ENCODE results near the gene TLL2. TPM values are rescaled to one million over a fixed set of nuclear protein-coding genes. Genes with fewer than 3 reads are reported as not detected.

Gene TLL2
- total RNA-seq, 2 donors from 2014 or later, result not detected

GRCh38 chr10:96497391-96497790 is 16.3 kb downstream of the TLL2 start:
- H3K27me3 ChIP-seq (replicated peaks; ENCODE audit: insufficient read depth), result no peaks in the 10 kb centered on the region
- TF ChIP-seq CTCF (IDR thresholded peaks at IDR 0.05), result no peak
- DNase-seq (ENCODE audit: low spot score), result no peak

GRCh38 chr10:96496281-96496925 is 17.3 kb downstream of the TLL2 start:
- DNase-seq (ENCODE audit: low spot score) (no peak), ATAC-seq (ENCODE audit: insufficient number of reproducible peaks, low FRiP score, low read depth) (no peak)
- TF ChIP-seq CTCF (IDR thresholded peaks at IDR 0.05), result no peak
- H3K4me3 ChIP-seq, result no peak overlapping the region
- H3K4me1 ChIP-seq (ENCODE audit: control insufficient read depth in 1 of 2, low read depth in 2 of 2), result no peaks in the 10 kb centered on the region
- H3K27me3 ChIP-seq (replicated peaks; ENCODE audit: insufficient read depth), result no peaks in the 10 kb centered on the region
- no peak overlapping the region for H3K27ac ChIP-seq
- H3K9me3 ChIP-seq, result no peaks in the 10 kb centered on the region
- no peaks in the 10 kb centered on the region for H3K36me3 ChIP-seq

More at GRCh38 chr10:96497391-96497790, 16.3 kb downstream of the TLL2 start:
- Histone ChIP-seq H3K27ac (no peak overlapping the region), H3K36me3 (no peaks in the 10 kb centered on the region), H3K4me1 (ENCODE audit: control insufficient read depth in 1 of 2, low read depth in 2 of 2) (no peaks in the 10 kb centered on the region), H3K4me3 (no peak overlapping the region), H3K9me3 (no peaks in the 10 kb centered on the region)
- no peak for ATAC-seq (ENCODE audit: insufficient number of reproducible peaks, low FRiP score, low read depth)

GRCh38 chr10:96495544-96495943 is 18.2 kb downstream of the TLL2 start:
- H3K9me3 ChIP-seq, result no peaks in the 10 kb centered on the region
- no peak for TF ChIP-seq CTCF (IDR thresholded peaks at IDR 0.05)
- H3K36me3 ChIP-seq, result no peaks in the 10 kb centered on the region
- ATAC-seq (ENCODE audit: insufficient number of reproducible peaks, low FRiP score, low read depth) (no peak), DNase-seq (ENCODE audit: low spot score) (no peak)
- H3K27ac ChIP-seq, result no peak overlapping the region
- H3K4me3 ChIP-seq, result no peak overlapping the region
- H3K27me3 ChIP-seq (replicated peaks; ENCODE audit: insufficient read depth), result no peaks in the 10 kb centered on the region
- H3K4me1 ChIP-seq (ENCODE audit: control insufficient read depth in 1 of 2, low read depth in 2 of 2), result no peaks in the 10 kb centered on the region

GRCh38 chr10:96494694-96495093 is 19.0 kb downstream of the TLL2 start:
- no peak for DNase-seq (ENCODE audit: low spot score)
- H3K27ac ChIP-seq, result no peak overlapping the region
- H3K4me1 ChIP-seq (ENCODE audit: control insufficient read depth in 1 of 2, low read depth in 2 of 2), result no peaks in the 10 kb centered on the region
- no peaks in the 10 kb centered on the region for H3K9me3 ChIP-seq
- no peak for ATAC-seq (ENCODE audit: insufficient number of reproducible peaks, low FRiP score, low read depth)
- no peak overlapping the region for H3K4me3 ChIP-seq
- H3K27me3 ChIP-seq (replicated peaks; ENCODE audit: insufficient read depth), result no peaks in the 10 kb centered on the region
- no peaks in the 10 kb centered on the region for H3K36me3 ChIP-seq
- TF ChIP-seq CTCF (IDR thresholded peaks at IDR 0.05), result no peak

- H3K36me3 ChIP-seq, result no peaks in the 10 kb centered on the region
- no peak overlapping the region for H3K27ac ChIP-seq
- no peak for DNase-seq (ENCODE audit: low spot score)
- H3K27me3 ChIP-seq (replicated peaks; ENCODE audit: insufficient read depth), result no peaks in the 10 kb centered on the region
- no peak for ATAC-seq (ENCODE audit: insufficient number of reproducible peaks, low FRiP score, low read depth)
- no peaks in the 10 kb centered on the region for H3K4me1 ChIP-seq (ENCODE audit: control insufficient read depth in 1 of 2, low read depth in 2 of 2)
- H3K9me3 ChIP-seq, result no peaks in the 10 kb centered on the region
- H3K4me3 ChIP-seq, result no peak overlapping the region
- no peak for TF ChIP-seq CTCF (IDR thresholded peaks at IDR 0.05)
Observed at GRCh38 chr10:96493871-96494525, 19.7 kb downstream of the TLL2 start.
